Heart left ventricle (tissue), 16 donors: ENCODE data around the gene MTG1. TPM values are rescaled to one million over a fixed set of nuclear protein-coding genes. Genes with fewer than 3 reads are reported as not detected.
"Not testable (repeated sequence)": the region's sequence is repeated elsewhere in the genome, so short reads cannot be mapped to it uniquely, and the experiment has no call there.

Source experiments
- ATAC-seq, 4 donors: fragments of 200-7000 bp; cut with Tn5 transposase; one replicate each; pipeline ENCODE4 v1.9.1; 2020 to 2022; ENCODE audit warnings: moderate library complexity in 4 of 4, mild to moderate bottlenecking in 3 of 4, moderate number of reproducible peaks in 1 of 4
- DNase-seq, 5 donors: peaks; one replicate each; pipeline ENCODE4 v3.0.0-alpha.2; 2020
- H3K27ac ChIP-seq, 12 donors: fragments of 200-600 bp; sonication (generic) in 4 of 12; one replicate each; pipeline versions ENCODE4 v1.5.0 to v1.8.0; 2016 to 2022; ENCODE audit warnings: mild to moderate bottlenecking in 2 of 12
- H3K27me3 ChIP-seq, 9 donors: fragments of 200-600 bp; sonication (generic) in 2 of 9; one replicate each; pipeline versions ENCODE4 v1.5.1 to v1.8.0; 2016 to 2022; ENCODE audit warnings: mild to moderate bottlenecking in 3 of 9
- H3K36me3 ChIP-seq, 9 donors: fragments of 200-600 bp; sonication (generic) in 2 of 9; one replicate each; pipeline versions ENCODE4 v1.5.0 to v1.8.0; 2018 to 2022; ENCODE audit warnings: mild to moderate bottlenecking in 2 of 9
- H3K4me1 ChIP-seq, 12 donors: fragments of 200-600 bp; sonication (generic) in 4 of 12; one replicate each; pipeline versions ENCODE4 v1.5.0 to v1.8.0; 2016 to 2022; ENCODE audit warnings: mild to moderate bottlenecking in 3 of 12
- H3K4me3 ChIP-seq, 12 donors: fragments of 200-600 bp; sonication (generic) in 4 of 12; one replicate each; pipeline versions ENCODE4 v1.5.0 to v1.8.0; 2017 to 2022; ENCODE audit warnings: mild to moderate bottlenecking in 9 of 12, moderate library complexity in 4 of 12
- H3K9me3 ChIP-seq, 12 donors: fragments of 200-600 bp; sonication (generic) in 4 of 12; one replicate each; pipeline versions ENCODE4 v1.5.0 to v1.8.0; 2016 to 2022; ENCODE audit warnings: mild to moderate bottlenecking in 1 of 12
- CTCF ChIP-seq, 12 donors: fragments of 200-600 bp; sonication (generic) in 4 of 12; IDR thresholded peaks; one replicate each; pipeline versions ENCODE4 v1.5.0 to v1.8.0; 2018 to 2022; ENCODE audit warnings: antibody characterized with exemption in 12 of 12, mild to moderate bottlenecking in 5 of 12
- POLR2A ChIP-seq, 2 donors: fragments of 450-650 bp; IDR thresholded peaks; one replicate each; pipeline ENCODE4 v1.6.1; 2017; ENCODE audit warnings: antibody characterized with exemption in 2 of 2, mild to moderate bottlenecking in 2 of 2, moderate library complexity in 2 of 2
- WGBS, 4 donors: extraction: QIAGEN DNeasy Blood & Tissue Kit in 2 of 4; methylation state at CpG; one replicate each; pipeline versions ENCODE4 v1.1.5 to v1.1.7; 2013 to 2018; 5-methylcytosine and 5-hydroxymethylcytosine counted together
- intact Hi-C, 10 donors: fragments of 100-400 bp; cut with DNase I; formaldehyde crosslinking; loops; one replicate each; pipeline versions ENCODE4 v1.11.1 to v1.14.2; 2022
- polyA plus RNA-seq, 2 donors: library from polyadenylated mRNA; stranded (reverse); fragments of 200-250 nt; gene quantifications; one replicate each; pipeline ENCODE4 v1.2.3, GENCODE V29; 2013
- total RNA-seq, 9 donors: library from RNA; depleted of rRNA in 2 of 9; stranded (reverse); fragments of >200 nt in 2 of 9; fragmentation: NEBNext Ultra II Directional in 3 of 9; extraction: Animal tissue kit (Norgen Biotek cat#: 25700) in 3 of 9; gene quantifications; one replicate each; pipeline versions ENCODE4 v1.1.0 to v1.2.4, GENCODE V29; 2016 to 2023
- donor health status: ischemic (EF 13 %, LVEDD 7.1; RV severe dilation, severe dysfunction).
- donor health status: healthy with polysubstance abuse.
- donor health status: DM: no; HTN: yes; CAD: no.
- donor health status: DM: no; HTN: no; CAD: no.
- donor health status: ischemic (EF 25% LVEDD 6.9; RV normal size, moderate dysfunction).
- donor health status: ischemic (EF 25% LVEDD 5.7; RV mildly dilated, moderate dysfunction).
- donor health status: healthy.
- donor health status: DM: yes; HTN: yes; CAD: no.
- donor health status: ischemic (EF 35%, LVEDD 5.7; RV mildly dilated, moderate dysfunction).
- donor health status: nonischemic (EF 11% LVEDD 7.7; RV severe dilation, severe dysfunction).
- donor health status: DM: yes; HTN: yes; CAD: no.
- donor health status: PGD.
- donor health status: ischemic (EF 29% LVEDD 5.4; RV normal size, mild dysfunction).
- donor health status: nonischemic (EF 23%, LVEDD 6.1; RV moderate dilation, normal function).

The MTG1 gene
- total and polyA plus RNA-seq, 11 donors = 11.6 to 34.2 (median 22.6) TPM

- peaks cover 0 to 55% (median 20%) of the 10 kb centered on the region in 12 donors for H3K9me3 ChIP-seq
- no peak overlapping the region for H3K4me3 ChIP-seq
- no peak for TF ChIP-seq CTCF (IDR thresholded peaks at IDR 0.05)
- no peak for TF ChIP-seq POLR2A (IDR thresholded peaks at IDR 0.05)
- no peak overlapping the region for H3K27ac ChIP-seq
- H3K27me3 ChIP-seq = no peaks in the 10 kb centered on the region
- DNase-seq (no peak), ATAC-seq (no peak)
- 97 to 98% (median 97%) methylated on average over 7 of the region's 7 CpGs for WGBS, 4 donors
- peaks cover 3 to 82% (median 63%) of the 10 kb centered on the region in 9 donors for H3K36me3 ChIP-seq
- intact Hi-C loops = no loop called here
- no peaks in the 10 kb centered on the region for H3K4me1 ChIP-seq
Observed at GRCh38 chr10:133411523-133412380, 17.8 kb downstream of the MTG1 start.

- H3K27ac ChIP-seq = no peak overlapping the region
- DNase-seq = no peak
- ATAC-seq = no peak
- H3K27me3 ChIP-seq = no peaks in the 10 kb centered on the region
- no peaks in the 10 kb centered on the region for H3K4me1 ChIP-seq
- H3K36me3 ChIP-seq = peaks cover 3 to 77% (median 57%) of the 10 kb centered on the region in 9 donors
- intact Hi-C loops = no loop called here
- H3K4me3 ChIP-seq = no peak overlapping the region
- peaks cover 0 to 55% (median 20%) of the 10 kb centered on the region in 12 donors for H3K9me3 ChIP-seq
- TF ChIP-seq POLR2A (IDR thresholded peaks at IDR 0.05) (no peak), CTCF (IDR thresholded peaks at IDR 0.05) (no peak)
Observed at GRCh38 chr10:133412381-133412711, 18.4 kb downstream of the MTG1 start.

GRCh38 chr10:133414401-133414800, 20.4 kb downstream of the MTG1 start:
- ATAC-seq, H3K4me1 ChIP-seq, DNase-seq, H3K27ac ChIP-seq, H3K27me3 ChIP-seq, H3K4me3 ChIP-seq, intact Hi-C loops: not testable (repeated sequence)
- H3K9me3 ChIP-seq = peaks cover 0 to 40% (median 20%) of the 10 kb centered on the region in 12 donors
- WGBS, 4 donors = 94 to 99% (median 96%) methylated on average over 15 to 22 of the region's 23 CpGs
- H3K36me3 ChIP-seq = peaks cover 3 to 66% (median 51%) of the 10 kb centered on the region in 9 donors

GRCh38 chr10:133415752-133416151, 21.8 kb downstream of the MTG1 start:
- ATAC-seq = no peak
- H3K4me1 ChIP-seq = no peaks in the 10 kb centered on the region
- no peak overlapping the region for H3K27ac ChIP-seq
- WGBS, 4 donors = 93 to 97% (median 97%) methylated on average over 25 of the region's 25 CpGs
- H3K9me3 ChIP-seq = peaks cover 0 to 28% (median 18%) of the 10 kb centered on the region in 12 donors
- no peak overlapping the region for H3K4me3 ChIP-seq
- H3K36me3 ChIP-seq = peaks cover 3 to 66% (median 45%) of the 10 kb centered on the region in 9 donors
- TF ChIP-seq CTCF (IDR thresholded peaks at IDR 0.05) (no peak), POLR2A (IDR thresholded peaks at IDR 0.05) (no peak)
- intact Hi-C loops = no loop called here
- H3K27me3 ChIP-seq = no peaks in the 10 kb centered on the region
- DNase-seq = no peak
